Stimulated activated CD4-positive, alpha-beta T cell treated with anti-CD3 and anti-CD28 coated beads, Interleukin-15, amount 100 ng/mL, for 48 hours (primary cell): ENCODE results near the gene CXCR6.

ENCODE experiments used
- DNase-seq, 2 donors: peaks; one replicate each; pipeline ENCODE4 v3.0.0-alpha.2; 2020; ENCODE audit warnings: low read depth in 2 of 2

CXCR6 gene

GRCh38 chr3:45922039-45922326, 21.3 kb upstream of the CXCR6 start:
- no peak for DNase-seq

- DNase-seq, result no peak
These were observed 20.2 kb upstream of the CXCR6 start for GRCh38 chr3:45922950-45923590.

GRCh38 chr3:45923755-45924154, 19.5 kb upstream of the CXCR6 start:
- DNase-seq, result no peak

- no peak for DNase-seq
These were observed 15.4 kb upstream of the CXCR6 start for GRCh38 chr3:45927881-45928280.

GRCh38 chr3:45929042-45929679, 14.1 kb upstream of the CXCR6 start:
- DNase-seq, result peak in 1 of 2 donors; percentile 53

- no peak for DNase-seq
These were observed 11.8 kb upstream of the CXCR6 start for GRCh38 chr3:45931496-45931895.

GRCh38 chr3:45932112-45932511, 11.2 kb upstream of the CXCR6 start:
- no peak for DNase-seq

- DNase-seq, result no peak
These were observed 9.7 kb upstream of the CXCR6 start for GRCh38 chr3:45933591-45933990.

GRCh38 chr3:45936261-45936660, 7.0 kb upstream of the CXCR6 start:
- no peak for DNase-seq

- DNase-seq, result no peak
These were observed 5.8 kb upstream of the CXCR6 start for GRCh38 chr3:45937206-45938042.

- DNase-seq, result no peak
These were observed 5.2 kb upstream of the CXCR6 start for GRCh38 chr3:45938043-45938435.

GRCh38 chr3:45938864-45939263, 4.4 kb upstream of the CXCR6 start:
- peak; percentile 77 to 84 for DNase-seq

GRCh38 chr3:45939341-45939771, 3.9 kb upstream of the CXCR6 start:
- DNase-seq, result no peak

- DNase-seq, result no peak
These were observed 3.1 kb upstream of the CXCR6 start for GRCh38 chr3:45940004-45940780.

- DNase-seq, result no peak
These were observed 2.4 kb upstream of the CXCR6 start for GRCh38 chr3:45940781-45941365.

GRCh38 chr3:45942051-45942825, 1.0 kb upstream of the CXCR6 start:
- DNase-seq, result no peak

- DNase-seq, result no peak
These were observed 1.8 kb downstream of the CXCR6 start for GRCh38 chr3:45944830-45945620.

GRCh38 chr3:45946307-45946706, 3.0 kb downstream of the CXCR6 start:
- DNase-seq, result no peak

GRCh38 chr3:45946875-45947274, 3.6 kb downstream of the CXCR6 start:
- DNase-seq, result no peak

GRCh38 chr3:45947361-45947760, 4.1 kb downstream of the CXCR6 start:
- DNase-seq, result no peak
